ENCODE data around the gene SLC8A3. TPM values are rescaled to one million over a fixed set of nuclear protein-coding genes. Genes with fewer than 3 reads are reported as not detected.

The SLC8A3 gene
- total and polyA plus RNA-seq, 2 of the 13 experiments (the other 11 are each of a cell fraction or from before 2014, with no cell fraction given) = 0.01 to 0.02 TPM

- TF ChIP-seq KAT7 (CRISPR knock-in tag; IDR thresholded peaks at IDR 0.05; ENCODE audit: borderline replicate concordance) (0 out of 2 replicates have a peak, but pooled peaks have one; percentile 35), HDAC2 (CRISPR knock-in tag; IDR thresholded peaks at IDR 0.05) (peak; percentile 86), U2AF2 (IDR thresholded peaks at IDR 0.05; ENCODE audit: low read depth, low read length) (no peak), ONECUT2 (CRISPR knock-in tag; IDR thresholded peaks at IDR 0.05) (0 out of 2 replicates have a peak, but pooled peaks have one; percentile 44), ZNF768 (CRISPR knock-in tag; IDR thresholded peaks at IDR 0.05) (peak; percentile 68; the same call in 1 of the 2 replicates), ZBTB1 (CRISPR knock-in tag; IDR thresholded peaks at IDR 0.05; ENCODE audit: borderline replicate concordance) (no peak), NR2C2 (CRISPR knock-in tag; IDR thresholded peaks at IDR 0.05; ENCODE audit: borderline replicate concordance) (peak; percentile 33; the same call in 1 of the 2 replicates), GATA4 (IDR thresholded peaks at IDR 0.05; ENCODE audit: borderline replicate concordance, low read depth) (no peak), TARDBP (CRISPR knock-in tag; IDR thresholded peaks at IDR 0.05) (peak; percentile 82; the same call in 1 of the 2 replicates), THRA (CRISPR knock-in tag; IDR thresholded peaks at IDR 0.05; ENCODE audit: borderline replicate concordance) (peak; percentile 44; the same call in 1 of the 2 replicates), PPARG (CRISPR knock-in tag; conservative IDR thresholded peaks at IDR 0.05) (peak; percentile 59), ZNF343 (CRISPR knock-in tag; IDR thresholded peaks at IDR 0.05) (peak; percentile 64; the same call in 1 of the 2 replicates), ZSCAN31 (CRISPR knock-in tag; IDR thresholded peaks at IDR 0.05; ENCODE audit: low read depth) (peak; percentile 84), ZBTB25 (CRISPR knock-in tag; IDR thresholded peaks at IDR 0.05) (no peak), HMG20B (CRISPR knock-in tag; conservative IDR thresholded peaks at IDR 0.05) (no peak), ZBTB40 (IDR thresholded peaks at IDR 0.05) (no peak), ZBTB40 (CRISPR knock-in tag; IDR thresholded peaks at IDR 0.05) (peak; percentile 75), ZNF713 (CRISPR knock-in tag; IDR thresholded peaks at IDR 0.05) (no peak), CHD4 (IDR thresholded peaks at IDR 0.05; ENCODE audit: borderline replicate concordance, low read length) (no peak)
These were observed 142.8 kb downstream of the SLC8A3 start (continued) for GRCh38 chr14:70045844-70046535.
